DOHH2 (cell line): ENCODE data around the gene NEURL1B.

Experiments used
- CTCF ChIP-seq: fragments of 200-600 bp; sonication (generic); IDR thresholded peaks from one replicate; pipeline ENCODE4 v1.5.1; 2014; ENCODE audit warnings: antibody characterized with exemption, mild to moderate bottlenecking, low read depth, low read length; ENCODE audit not compliant: poor library complexity, severe bottlenecking
- EZH2phosphoT487 ChIP-seq: fragments of 200-600 bp; sonication (generic); IDR thresholded peaks from 2 replicates; pipeline ENCODE4 v1.6.1; 2017; ENCODE audit warnings: borderline replicate concordance, mild to moderate bottlenecking, antibody characterized with exemption, low read length, moderate library complexity, mixed read lengths

- TF ChIP-seq CTCF, result no peak
- TF ChIP-seq EZH2phosphoT487, result no peak
These were observed 82.4 kb downstream of the NEURL1B start for GRCh38 chr5:172723508-172723907.
